NCI-H2029 treated with DMSO at 0.1 percent for 48 hours (cell line): Measurements from ENCODE around the gene TNK2.
"Not testable (repeated sequence)": the region's sequence is repeated elsewhere in the genome, so short reads cannot be mapped to it uniquely, and the experiment has no call there.

ENCODE experiments used
- DNase-seq: peaks from one replicate; lab custom pipeline; 2025; lab: John Stamatoyannopoulos, UW

TNK2 gene

GRCh38 chr3:195916991-195917390, 8.6 kb upstream of the TNK2 start:
- DNase-seq = no peak

- DNase-seq = no peak
Measured at GRCh38 chr3:195916291-195916690, 7.9 kb upstream of the TNK2 start.

- no peak for DNase-seq
Measured at GRCh38 chr3:195914648-195915473, 6.5 kb upstream of the TNK2 start.

GRCh38 chr3:195914146-195914545, 5.8 kb upstream of the TNK2 start:
- DNase-seq = not testable (repeated sequence)

- no peak for DNase-seq
Measured at GRCh38 chr3:195913382-195913781, 5.0 kb upstream of the TNK2 start.

GRCh38 chr3:195911946-195912270, 3.6 kb upstream of the TNK2 start:
- no peak for DNase-seq

- no peak for DNase-seq
Measured at GRCh38 chr3:195911041-195911945, 2.9 kb upstream of the TNK2 start.

- DNase-seq = no peak
Measured at GRCh38 chr3:195910499-195910845, 2.1 kb upstream of the TNK2 start.

- DNase-seq = peak; percentile 18
Measured at GRCh38 chr3:195909644-195910498, 1.5 kb upstream of the TNK2 start.

- DNase-seq = no peak
Measured at GRCh38 chr3:195908694-195909581, 587 bp upstream of the TNK2 start.

GRCh38 chr3:195907684-195907933, 742 bp downstream of the TNK2 start:
- DNase-seq = no peak

GRCh38 chr3:195906865-195907683, 1.3 kb downstream of the TNK2 start:
- DNase-seq = peak; percentile 78

GRCh38 chr3:195905970-195906864, 2.1 kb downstream of the TNK2 start:
- peak; percentile 58 for DNase-seq

- no peak for DNase-seq
Measured at GRCh38 chr3:195904368-195904767, 4.0 kb downstream of the TNK2 start.

GRCh38 chr3:195903950-195904290, 4.4 kb downstream of the TNK2 start:
- DNase-seq = no peak

- DNase-seq = not testable (repeated sequence)
Measured at GRCh38 chr3:195902634-195903033, 5.7 kb downstream of the TNK2 start.

GRCh38 chr3:195901836-195902585, 6.3 kb downstream of the TNK2 start:
- DNase-seq = not testable (repeated sequence)

- no peak for DNase-seq
Measured at GRCh38 chr3:195900436-195901355, 7.7 kb downstream of the TNK2 start.
